Measurements from ENCODE around the gene ERLIN1.

GRCh38 chr10:100122780-100123179 is 63.0 kb downstream of the ERLIN1 start:
- TF ChIP-seq POLR2A (IDR thresholded peaks at IDR 0.05) (no peak), CTCF (IDR thresholded peaks at IDR 0.05 in 4 of 5, conservative IDR thresholded peaks at IDR 0.05 in 1 of 5) (no peak)

Data from gastrocnemius medialis (tissue), 4 donors.